Epidermal melanocyte (primary cell): ENCODE results near the gene NEU1.
"Not testable (repeated sequence)": the region's sequence is repeated elsewhere in the genome, so short reads cannot be mapped to it uniquely, and the experiment has no call there.

Experiments
- DNase-seq: peaks from one replicate; pipeline ENCODE4 v3.0.0; 2011; ENCODE audit warnings: low spot score; ENCODE audit not compliant: insufficient read length

Gene NEU1

DNA sequence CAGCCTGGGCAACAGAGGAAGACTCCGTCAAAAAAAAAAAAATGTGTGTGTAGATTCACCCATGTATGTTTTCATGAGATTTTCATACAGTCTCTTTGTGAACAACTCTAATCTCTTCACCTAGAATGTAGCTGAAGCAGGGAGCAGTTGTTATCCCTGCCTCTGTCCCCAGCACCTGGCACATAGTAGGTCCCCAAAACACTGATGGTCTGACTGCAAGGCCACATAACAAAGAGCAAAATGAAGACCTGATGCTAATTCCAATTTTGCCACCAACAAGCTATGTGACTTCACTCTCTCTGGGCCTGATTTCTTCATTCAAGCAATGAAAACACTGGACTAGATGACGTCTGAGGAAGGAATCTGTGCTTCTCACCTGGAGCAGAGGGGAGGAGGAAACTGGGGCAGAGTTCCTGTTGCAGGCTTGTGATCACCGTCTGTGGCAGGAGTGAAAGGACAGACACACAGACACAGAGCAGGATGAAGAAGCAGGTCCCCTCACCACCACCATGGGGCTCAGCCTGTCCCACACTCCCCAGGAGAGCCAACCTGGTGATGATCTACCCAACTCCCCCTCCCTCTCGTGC is 11.6 kb upstream of the NEU1 start:
- no peak for DNase-seq

GRCh38 chr6:31871046-31871659 is 8.5 kb upstream of the NEU1 start:
- no peak for DNase-seq

GRCh38 chr6:31870385-31870921 is 7.8 kb upstream of the NEU1 start:
- no peak for DNase-seq

DNA sequence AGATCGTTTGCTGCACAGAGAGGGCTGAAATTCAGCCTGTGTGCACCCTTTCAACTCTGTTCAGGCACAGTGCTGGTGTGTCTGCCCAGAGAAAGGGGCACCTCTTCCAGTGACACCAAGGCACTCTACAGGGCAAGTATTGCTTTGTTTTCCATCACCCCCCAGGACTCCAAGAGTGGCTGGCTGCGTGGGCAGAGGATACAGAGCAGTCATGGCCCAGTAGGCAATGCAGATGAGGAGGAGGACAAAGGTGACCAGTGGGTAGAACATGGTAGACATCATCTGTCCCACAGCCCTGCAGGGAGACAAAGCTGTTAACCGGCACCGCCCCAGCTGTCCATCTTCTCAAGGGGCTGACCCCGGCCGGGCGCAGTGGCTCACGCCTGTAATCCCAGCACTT is 6.7 kb upstream of the NEU1 start:
- DNase-seq: no peak

- not testable (repeated sequence) for DNase-seq
Measured at GRCh38 chr6:31868658-31868971, 6.0 kb upstream of the NEU1 start.

- DNase-seq: no peak
Measured at GRCh38 chr6:31865205-31866118, 2.8 kb upstream of the NEU1 start.

DNA sequence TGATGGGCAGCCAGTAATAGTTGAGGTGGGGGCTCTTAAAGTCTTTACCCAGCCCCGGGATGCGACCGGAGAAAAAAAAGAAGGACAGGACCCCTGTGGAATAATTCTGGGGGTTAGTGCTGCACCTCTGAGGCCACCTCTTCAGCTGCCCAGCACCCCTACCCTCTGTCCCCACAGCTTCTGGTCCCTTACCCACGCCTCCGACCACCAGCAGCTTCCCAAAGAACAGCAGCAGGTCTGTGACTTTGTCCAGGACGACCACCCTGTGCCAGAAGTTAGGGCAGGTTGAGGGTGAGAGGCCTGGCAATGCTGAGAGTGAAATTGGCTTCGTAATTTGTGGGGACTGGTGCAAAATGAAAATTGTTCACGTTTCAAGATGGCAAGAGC is 2.2 kb upstream of the NEU1 start:
- no peak for DNase-seq

GRCh38 chr6:31864123-31864562 is 1.5 kb upstream of the NEU1 start:
- DNase-seq: not testable (repeated sequence)

- DNase-seq: no peak
Measured at GRCh38 chr6:31861919-31862343, 690 bp downstream of the NEU1 start.

GRCh38 chr6:31861150-31861549 is 1.5 kb downstream of the NEU1 start:
- DNase-seq: no peak

DNA sequence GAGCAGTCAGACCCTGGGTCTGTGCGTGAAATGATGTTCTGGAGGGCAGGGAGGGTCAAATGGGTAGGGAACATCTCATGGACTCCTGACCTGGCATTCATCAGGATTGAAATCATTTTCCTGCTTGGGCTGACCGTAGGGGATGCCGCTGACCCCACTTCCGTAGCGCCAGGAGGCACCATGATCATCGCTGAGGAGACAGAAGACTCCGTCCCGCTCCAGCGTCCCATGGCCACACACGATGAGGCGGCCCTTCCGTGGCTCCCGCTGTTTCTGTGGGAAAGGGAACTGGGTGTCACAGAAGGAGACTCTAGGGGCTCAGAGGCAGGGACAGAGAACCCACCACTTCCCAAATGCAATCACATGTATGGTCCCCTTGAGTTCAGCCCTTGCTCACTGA is 2.3 kb downstream of the NEU1 start:
- DNase-seq: no peak

GRCh38 chr6:31859923-31860322 is 2.7 kb downstream of the NEU1 start:
- no peak for DNase-seq

DNA sequence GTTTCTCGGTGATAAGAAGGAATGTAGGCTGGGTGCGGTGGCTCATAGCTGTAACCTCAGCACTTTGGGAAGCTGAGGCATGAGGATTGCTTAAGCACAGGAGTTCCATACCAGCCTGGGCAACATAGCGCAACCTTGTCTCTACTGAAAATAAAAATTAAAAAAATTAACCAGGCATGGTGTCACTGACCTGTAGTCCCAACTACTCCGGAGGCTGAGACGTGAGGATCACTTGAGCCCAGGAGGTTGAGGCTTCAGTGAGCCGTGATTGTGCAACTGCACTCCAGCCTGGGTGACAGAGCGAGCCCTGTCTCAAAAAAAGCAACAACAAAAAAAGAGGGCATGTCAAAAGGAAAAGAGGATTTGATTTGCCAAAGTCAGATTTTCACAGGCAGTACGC is 3.9 kb downstream of the NEU1 start:
- no peak for DNase-seq

GRCh38 chr6:31857774-31858173 is 4.8 kb downstream of the NEU1 start:
- DNase-seq: not testable (repeated sequence)

GRCh38 chr6:31851980-31852718 is 10.5 kb downstream of the NEU1 start:
- not testable (repeated sequence) for DNase-seq

DNA sequence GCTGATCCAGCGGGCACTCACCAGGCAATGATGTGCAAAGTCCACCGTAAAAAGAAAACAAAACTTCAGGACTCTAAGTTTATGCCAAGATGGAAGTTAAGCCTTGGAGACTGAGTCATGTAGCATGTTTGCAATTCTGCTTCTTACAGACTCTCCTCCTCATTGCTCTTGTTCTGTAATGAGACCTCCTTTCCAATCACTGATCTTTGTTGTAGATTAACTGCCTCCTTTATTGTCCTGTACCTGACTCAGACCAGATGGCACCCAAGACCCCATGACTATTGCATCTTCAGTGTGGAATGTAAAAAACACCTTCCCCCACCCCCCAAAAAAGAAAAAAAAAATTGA is 11.2 kb downstream of the NEU1 start:
- peak; percentile 1 for DNase-seq

DNA sequence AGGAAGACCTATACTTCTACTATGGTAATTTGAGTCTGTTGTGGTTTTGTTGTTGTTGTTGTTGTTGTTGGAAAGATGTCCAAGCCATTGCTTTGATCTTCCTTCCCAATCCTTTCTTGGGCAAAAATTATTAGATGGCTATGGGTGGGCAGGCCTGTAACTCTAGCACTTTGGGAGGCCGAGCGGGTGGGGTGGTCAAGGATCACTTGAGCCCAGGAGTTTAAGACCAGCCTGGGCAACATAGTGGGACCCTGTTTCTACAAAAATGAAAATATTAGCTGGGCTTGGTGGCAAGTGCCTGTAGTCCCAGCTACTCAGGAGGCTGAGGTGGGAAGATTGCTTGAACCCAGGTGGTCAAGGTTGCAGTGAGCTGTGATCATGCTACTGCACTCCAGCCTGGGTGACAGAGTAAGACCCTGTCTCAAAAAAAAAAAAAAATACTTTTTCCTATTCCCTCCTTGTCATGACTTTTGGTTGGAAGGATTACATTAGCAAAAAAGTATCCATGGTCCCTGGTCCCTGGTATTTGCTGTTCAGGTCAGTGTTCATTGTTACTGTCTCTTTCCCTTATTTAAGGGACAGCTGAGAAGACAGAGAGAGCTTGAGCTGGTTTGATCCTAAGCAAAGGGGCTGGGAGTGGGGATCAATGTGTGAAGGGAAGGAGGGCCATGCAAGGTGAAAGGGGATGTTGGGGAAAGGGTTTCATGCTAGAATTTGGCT is 11.7 kb downstream of the NEU1 start:
- peak; percentile 14 for DNase-seq

DNA sequence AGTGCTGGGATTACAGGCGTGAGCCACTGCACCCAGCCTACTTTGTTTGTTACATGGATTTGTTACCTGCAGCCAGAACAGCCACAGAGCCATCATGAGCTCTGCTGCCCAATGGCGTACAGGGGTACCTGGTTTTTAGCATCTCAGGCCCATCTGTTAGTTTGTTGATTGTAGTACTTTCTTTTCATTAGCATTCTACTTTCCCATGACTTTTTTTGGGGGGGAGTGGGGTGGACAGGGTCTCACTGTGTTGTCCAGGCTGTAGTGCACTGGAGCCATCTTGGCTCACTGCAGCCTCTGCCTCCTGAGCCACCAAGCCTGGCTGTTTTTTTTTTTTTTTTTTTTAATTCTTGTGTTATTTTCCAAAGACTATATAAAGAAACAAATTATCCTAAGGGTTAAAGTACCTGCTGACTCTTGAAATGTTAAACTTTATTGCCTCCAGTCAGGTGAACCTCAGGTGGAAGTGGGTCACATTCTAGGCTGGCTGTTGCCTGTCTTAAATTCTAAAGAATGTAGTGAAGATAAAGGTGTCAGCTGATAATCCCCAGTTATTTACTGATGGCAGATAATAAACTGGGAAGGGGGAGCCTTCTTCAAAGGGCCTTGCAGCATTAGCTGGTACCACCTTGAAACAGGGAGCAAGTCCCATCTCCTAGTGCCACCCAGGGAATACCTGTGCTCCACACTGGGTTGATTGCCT is 15.2 kb downstream of the NEU1 start:
- peak; percentile 19 for DNase-seq

DNA sequence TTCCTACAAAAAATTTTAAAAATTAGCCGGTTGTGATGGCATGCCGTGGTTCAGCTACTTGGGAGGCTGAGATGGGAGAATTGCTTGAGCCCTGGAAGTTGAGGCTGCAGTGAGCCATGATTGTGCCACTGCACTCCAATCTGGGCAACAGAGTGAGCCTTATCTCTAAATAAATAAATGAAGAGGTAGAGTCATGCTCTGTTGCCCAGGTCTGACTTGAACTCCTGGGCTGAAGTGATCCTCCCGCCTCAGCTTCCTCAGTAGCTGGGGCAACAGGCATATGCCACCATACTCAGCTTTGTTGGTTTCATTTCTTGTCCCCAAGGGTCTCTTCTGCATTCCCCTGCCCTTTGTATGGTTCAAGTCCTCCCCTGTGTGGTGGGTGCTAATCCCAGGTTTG is 18.1 kb downstream of the NEU1 start:
- no peak for DNase-seq

DNA sequence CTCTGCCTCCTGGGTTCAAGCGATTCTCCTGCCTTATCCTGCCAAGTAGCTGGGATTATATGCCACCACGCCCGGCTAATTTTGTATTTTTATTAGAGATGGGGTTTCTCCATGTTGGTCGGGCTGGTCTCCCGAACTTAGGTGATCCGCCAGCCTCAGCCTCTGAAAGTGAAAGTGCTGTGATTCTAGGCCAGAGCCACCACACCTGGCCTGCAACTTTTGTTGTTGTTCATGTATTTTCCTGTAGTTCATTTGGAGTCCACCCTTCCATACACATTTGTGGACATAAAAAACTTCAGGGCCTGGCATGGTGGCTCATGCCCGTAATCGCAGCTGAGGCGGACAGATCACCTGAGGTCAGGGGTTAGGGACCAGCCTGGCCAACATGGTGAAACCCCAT is 20.6 kb downstream of the NEU1 start:
- no peak for DNase-seq

- DNase-seq: not testable (repeated sequence)
Measured at GRCh38 chr6:31839779-31840126, 22.9 kb downstream of the NEU1 start.
